Osteoblast (primary cell): ENCODE measurements around the gene AGAP3. TPM values are rescaled to one million over a fixed set of nuclear protein-coding genes. Genes with fewer than 3 reads are reported as not detected.

Experiments
- DNase-seq: peaks from one replicate; pipeline ENCODE4 v3.0.0; 2011; ENCODE audit warnings: low spot score, mixed read lengths; ENCODE audit not compliant: insufficient read length; ENCODE audit errors: missing footprints
- H2AFZ ChIP-seq: 2 replicates; pipeline ENCODE4 v1.6.0; 2011; ENCODE audit warnings: mild to moderate bottlenecking, low read length
- H3K27ac ChIP-seq: 2 replicates; pipeline ENCODE4 v1.5.1; 2011; ENCODE audit warnings: mild to moderate bottlenecking, low read depth, low read length, moderate library complexity
- H3K27me3 ChIP-seq: 2 replicates; pipeline ENCODE4 v1.6.0; 2012; ENCODE audit warnings: mild to moderate bottlenecking, control low read depth, inconsistent platforms, low read length, moderate library complexity; ENCODE audit not compliant: insufficient read depth
- H3K36me3 ChIP-seq: 2 replicates; pipeline ENCODE4 v1.5.1; 2011; ENCODE audit warnings: mild to moderate bottlenecking, low read length, control low read depth, moderate library complexity; ENCODE audit not compliant: insufficient read depth
- H3K4me1 ChIP-seq: 2 replicates; pipeline ENCODE4 v1.5.1; 2011; ENCODE audit warnings: mild to moderate bottlenecking, low read length, control low read depth, moderate library complexity; ENCODE audit not compliant: insufficient read depth
- H3K4me2 ChIP-seq: 2 replicates; pipeline ENCODE4 v1.6.0; 2011; ENCODE audit warnings: mild to moderate bottlenecking, low read length; ENCODE audit not compliant: insufficient read depth
- H3K4me3 ChIP-seq: fragments of 200-600 bp; sonication (generic); 3 replicates; pipeline ENCODE4 v1.5.1; 2012; ENCODE audit warnings: mild to moderate bottlenecking, low read length, inconsistent platforms; ENCODE audit not compliant: insufficient read depth
- H3K79me2 ChIP-seq: 2 replicates; pipeline ENCODE4 v1.6.0; 2012; ENCODE audit warnings: mild to moderate bottlenecking, low read length, control low read depth, inconsistent platforms; ENCODE audit not compliant: insufficient read depth
- H3K9me3 ChIP-seq: 2 replicates; pipeline ENCODE4 v1.5.1; 2011; ENCODE audit warnings: low read depth, low read length, control low read depth
- H4K20me1 ChIP-seq: 2 replicates; pipeline ENCODE4 v1.6.0; 2012; ENCODE audit warnings: mild to moderate bottlenecking, low read length, control low read depth; ENCODE audit not compliant: insufficient read depth
- total RNA-seq: library from RNA; depleted of rRNA; stranded (reverse); fragments of >200 nt; gene quantifications from 2 replicates; pipeline ENCODE4 v1.2.3, GENCODE V29; 2012
- TF ChIP-seq, protein P1 (sequence below): IDR thresholded peaks from 2 replicates; pipeline ENCODE4 v1.5.1; 2011; ENCODE audit warnings: mild to moderate bottlenecking, low read depth, low read length, moderate library complexity; ENCODE audit errors: extremely low read depth

AGAP3 gene
- total RNA-seq, 1 donor = 39.8 TPM

DNA sequence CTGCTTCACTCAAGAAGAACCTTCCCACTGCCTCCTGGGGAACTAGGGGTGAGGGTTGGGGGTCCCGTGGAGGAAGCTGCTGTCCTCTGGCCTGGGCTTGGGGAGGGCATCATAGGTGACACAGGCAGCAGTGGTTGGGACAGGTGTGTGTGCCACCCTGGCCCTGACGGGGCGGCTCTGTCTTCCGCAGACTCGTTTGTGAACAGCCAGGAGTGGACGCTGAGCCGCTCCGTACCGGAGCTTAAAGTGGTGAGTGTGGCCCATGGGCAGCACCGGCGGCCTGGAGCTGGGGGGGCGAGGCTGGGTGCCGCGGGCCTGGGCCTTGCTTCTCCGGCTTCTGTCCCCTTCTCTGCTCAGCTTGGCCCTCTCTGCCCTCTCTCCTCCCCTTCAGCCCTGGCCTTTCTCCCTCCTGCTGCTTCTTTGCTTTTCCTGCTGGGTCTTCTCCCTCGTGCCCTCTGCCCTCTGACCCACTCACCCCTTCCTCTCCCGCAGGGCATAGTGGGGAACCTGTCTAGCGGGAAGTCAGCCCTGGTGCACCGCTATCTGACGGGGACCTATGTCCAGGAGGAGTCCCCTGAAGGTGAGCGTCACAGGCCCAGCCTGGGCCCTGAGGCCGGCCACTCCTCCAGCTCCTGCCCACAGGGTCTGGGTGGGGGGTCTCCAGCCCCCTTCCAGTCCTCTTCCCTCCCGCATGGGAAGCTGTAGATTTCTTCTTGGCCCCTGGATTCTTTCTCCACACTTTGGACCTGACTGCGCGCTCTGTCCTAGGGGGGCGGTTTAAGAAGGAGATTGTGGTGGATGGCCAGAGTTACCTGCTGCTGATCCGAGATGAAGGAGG is 30.5 kb downstream of the AGAP3 start:
- DNase-seq = peak; percentile 93
- Histone ChIP-seq H3K27me3 (no peaks in the 10 kb centered on the region), H3K4me1 (peaks cover 16% of the 10 kb centered on the region), H3K4me3 (no peak overlapping the region), H3K36me3 (peaks cover 10% of the 10 kb centered on the region), H4K20me1 (peaks cover 49% of the 10 kb centered on the region), H3K27ac (no peak overlapping the region), H3K4me2 (no peak overlapping the region), H2AFZ (no peak overlapping the region), H3K79me2 (peaks cover 39% of the 10 kb centered on the region), H3K9me3 (no peaks in the 10 kb centered on the region)
- TF ChIP-seq, protein P1, sequence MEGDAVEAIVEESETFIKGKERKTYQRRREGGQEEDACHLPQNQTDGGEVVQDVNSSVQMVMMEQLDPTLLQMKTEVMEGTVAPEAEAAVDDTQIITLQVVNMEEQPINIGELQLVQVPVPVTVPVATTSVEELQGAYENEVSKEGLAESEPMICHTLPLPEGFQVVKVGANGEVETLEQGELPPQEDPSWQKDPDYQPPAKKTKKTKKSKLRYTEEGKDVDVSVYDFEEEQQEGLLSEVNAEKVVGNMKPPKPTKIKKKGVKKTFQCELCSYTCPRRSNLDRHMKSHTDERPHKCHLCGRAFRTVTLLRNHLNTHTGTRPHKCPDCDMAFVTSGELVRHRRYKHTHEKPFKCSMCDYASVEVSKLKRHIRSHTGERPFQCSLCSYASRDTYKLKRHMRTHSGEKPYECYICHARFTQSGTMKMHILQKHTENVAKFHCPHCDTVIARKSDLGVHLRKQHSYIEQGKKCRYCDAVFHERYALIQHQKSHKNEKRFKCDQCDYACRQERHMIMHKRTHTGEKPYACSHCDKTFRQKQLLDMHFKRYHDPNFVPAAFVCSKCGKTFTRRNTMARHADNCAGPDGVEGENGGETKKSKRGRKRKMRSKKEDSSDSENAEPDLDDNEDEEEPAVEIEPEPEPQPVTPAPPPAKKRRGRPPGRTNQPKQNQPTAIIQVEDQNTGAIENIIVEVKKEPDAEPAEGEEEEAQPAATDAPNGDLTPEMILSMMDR = no peak

DNA sequence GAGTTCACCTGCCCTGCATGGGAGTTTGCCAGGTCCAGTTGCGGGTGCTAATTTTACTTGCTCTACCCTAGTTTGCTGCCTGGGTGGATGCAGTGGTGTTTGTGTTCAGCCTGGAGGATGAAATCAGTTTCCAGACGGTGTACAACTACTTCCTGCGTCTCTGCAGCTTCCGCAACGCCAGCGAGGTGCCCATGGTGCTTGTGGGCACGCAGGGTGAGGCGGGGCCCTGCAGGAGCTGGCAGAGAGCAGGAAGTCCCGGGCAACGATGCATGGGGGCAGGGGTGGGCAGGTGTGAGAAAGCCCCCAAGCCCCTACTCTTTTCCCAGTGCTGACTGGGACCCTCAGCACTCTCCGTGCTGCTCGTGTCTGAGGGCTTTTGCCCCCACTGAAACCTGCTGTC is 31.3 kb downstream of the AGAP3 start:
- TF ChIP-seq, protein P1 = no peak
- Histone ChIP-seq H2AFZ (no peak overlapping the region), H3K4me3 (no peak overlapping the region), H3K79me2 (peaks cover 31% of the 10 kb centered on the region), H3K4me1 (peaks cover 16% of the 10 kb centered on the region), H3K27ac (no peak overlapping the region), H4K20me1 (peaks cover 42% of the 10 kb centered on the region), H3K36me3 (peaks cover 10% of the 10 kb centered on the region), H3K9me3 (no peaks in the 10 kb centered on the region), H3K4me2 (no peak overlapping the region), H3K27me3 (no peaks in the 10 kb centered on the region)
- DNase-seq = no peak

DNA sequence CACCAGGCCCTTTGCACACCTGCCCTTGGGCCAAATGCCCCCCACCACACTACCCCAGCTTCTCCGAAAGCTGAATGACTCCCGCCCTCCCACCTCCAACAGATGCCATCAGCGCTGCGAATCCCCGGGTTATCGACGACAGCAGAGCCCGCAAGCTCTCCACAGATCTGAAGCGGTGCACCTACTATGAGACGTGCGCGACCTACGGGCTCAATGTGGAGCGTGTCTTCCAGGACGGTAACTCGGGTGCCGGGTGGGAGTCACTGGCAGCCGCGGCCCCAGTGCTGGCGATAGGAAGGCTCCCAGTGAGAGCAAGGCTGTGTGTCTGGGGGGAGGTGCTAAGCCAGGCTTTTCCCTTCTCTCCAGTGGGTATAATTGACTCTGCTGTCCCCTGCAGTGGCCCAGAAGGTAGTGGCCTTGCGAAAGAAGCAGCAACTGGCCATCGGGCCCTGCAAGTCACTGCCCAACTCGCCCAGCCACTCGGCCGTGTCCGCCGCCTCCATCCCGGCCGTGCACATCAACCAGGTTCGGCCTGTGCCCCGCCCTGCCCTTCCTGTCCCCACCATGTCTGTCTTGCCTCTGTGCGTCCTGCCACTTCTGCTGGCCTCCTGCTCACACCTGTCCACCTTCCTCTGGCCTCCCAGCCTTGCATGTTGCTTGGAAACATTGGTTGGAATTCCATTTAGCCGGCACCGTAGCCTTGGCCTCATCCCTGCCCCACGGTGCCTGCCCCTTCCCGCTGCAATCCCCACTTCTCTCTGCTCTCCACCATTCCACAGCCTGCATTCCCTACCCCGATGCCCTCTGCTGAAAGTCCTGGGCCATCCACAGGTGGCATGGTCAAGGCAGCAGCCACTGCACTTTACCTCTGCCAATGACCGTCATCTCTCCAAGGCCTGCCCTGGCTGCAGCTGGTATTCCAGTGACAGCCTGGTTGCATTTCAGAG is 32.1 kb downstream of the AGAP3 start:
- TF ChIP-seq, protein P1 = no peak
- H4K20me1 ChIP-seq = peaks cover 35% of the 10 kb centered on the region
- DNase-seq = peak; percentile 74

DNA sequence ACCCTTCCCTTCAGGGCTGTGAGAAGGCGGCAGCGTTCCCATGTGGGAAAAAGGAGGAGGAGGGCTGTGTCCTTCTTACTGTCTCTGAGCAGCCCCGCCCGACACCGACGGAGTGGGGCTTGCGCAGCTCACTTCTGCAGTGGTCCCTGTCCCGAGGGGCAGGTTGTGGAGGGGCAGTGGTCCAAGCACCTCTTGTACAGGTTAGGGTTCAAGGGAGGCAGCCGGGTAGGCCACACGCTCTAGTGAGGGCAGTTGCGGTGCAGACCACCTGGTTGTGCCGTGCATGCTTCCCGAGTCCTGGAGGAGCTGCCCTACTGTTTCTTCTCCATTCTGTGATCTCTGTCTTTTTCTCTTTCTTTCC is 32.8 kb downstream of the AGAP3 start:
- peaks cover 15% of the 10 kb centered on the region for H3K36me3 ChIP-seq
- peaks cover 23% of the 10 kb centered on the region for H3K79me2 ChIP-seq
- peaks cover 33% of the 10 kb centered on the region for H4K20me1 ChIP-seq
- H3K27me3 ChIP-seq = no peaks in the 10 kb centered on the region
- TF ChIP-seq, protein P1 = no peak
- DNase-seq = peak; percentile 71
- no peak overlapping the region for H3K27ac ChIP-seq
- H3K4me2 ChIP-seq = no peak overlapping the region
- H3K4me1 ChIP-seq = peaks cover 4% of the 10 kb centered on the region
- H2AFZ ChIP-seq = no peak overlapping the region
- no peak overlapping the region for H3K4me3 ChIP-seq
- no peaks in the 10 kb centered on the region for H3K9me3 ChIP-seq

More for the DNA sequence above, 32.1 kb downstream of the AGAP3 start:
- Histone ChIP-seq H2AFZ (no peak overlapping the region), H3K9me3 (no peaks in the 10 kb centered on the region), H3K4me2 (no peak overlapping the region), H3K27ac (no peak overlapping the region), H3K4me3 (no peak overlapping the region), H3K36me3 (peaks cover 10% of the 10 kb centered on the region), H3K79me2 (peaks cover 23% of the 10 kb centered on the region), H3K27me3 (no peaks in the 10 kb centered on the region), H3K4me1 (peaks cover 11% of the 10 kb centered on the region)
